Activated B cell treated with CpG ODN at 0.5 μM for 24 hours (primary cell): ENCODE data around the gene SMTN. TPM values are rescaled to one million over a fixed set of nuclear protein-coding genes. Genes with fewer than 3 reads are reported as not detected.

ENCODE experiments used
- ATAC-seq: fragments of 200-7000 bp; cut with Tn5 transposase; one replicate; pipeline ENCODE4 v1.10.0; 2021; ENCODE audit warnings: low read depth, mild to moderate bottlenecking, moderate library complexity
- CTCF ChIA-PET: fragments of 350-600 bp; sonication (Branson Sonifier 250); formaldehyde crosslinking; loops from one replicate; lab custom pipeline; 2021; ENCODE audit warnings: antibody characterized with exemption; lab: Charles Lee
- POLR2A ChIA-PET: fragments of 350-600 bp; sonication (Branson Sonifier 250); formaldehyde crosslinking; loops from one replicate; lab custom pipeline; 2021; ENCODE audit warnings: antibody characterized with exemption; lab: Charles Lee
- DNase-seq: peaks from one replicate; pipeline ENCODE4 v3.0.0; 2022
- H3K27ac Mint-ChIP-seq: one replicate; pipeline ENCODE4 v1.8.0; 2020; ENCODE audit warnings: mixed read lengths
- H3K27me3 Mint-ChIP-seq: one replicate; pipeline ENCODE4 v1.8.0; 2021; ENCODE audit warnings: mixed read lengths
- H3K36me3 Mint-ChIP-seq: one replicate; pipeline ENCODE4 v1.8.0; 2021; ENCODE audit warnings: low read depth, mixed read lengths
- H3K4me1 Mint-ChIP-seq: one replicate; pipeline ENCODE4 v1.8.0; 2021; ENCODE audit warnings: mixed read lengths
- H3K4me3 Mint-ChIP-seq: one replicate; pipeline ENCODE4 v1.8.0; 2020; ENCODE audit warnings: mild to moderate bottlenecking, mixed read lengths
- H3K9me3 Mint-ChIP-seq: one replicate; pipeline ENCODE4 v1.8.0; 2020; ENCODE audit warnings: mixed read lengths
- CTCF ChIP-seq: fragments of 200-600 bp; IDR thresholded peaks from one replicate; pipeline ENCODE4 v1.8.0; 2022; ENCODE audit warnings: antibody characterized with exemption, mild to moderate bottlenecking
- intact Hi-C: fragments of 100-400 bp; cut with micrococcal nuclease; formaldehyde crosslinking; loops from one replicate; pipeline ENCODE4 v1.15.1; 2024
- total RNA-seq: library from RNA; stranded (reverse); gene quantifications from 2 replicates; pipeline ENCODE4 v1.2.3, GENCODE V29; 2022

SMTN gene
- total RNA-seq, 1 donor from 2014 or later, result 3.1 TPM

GRCh38 chr22:31150615-31151014, 69.5 kb downstream of the SMTN start:
- Mint-ChIP-seq H3K4me3 (no peak overlapping the region), H3K27ac (no peak overlapping the region), H3K27me3 (peaks cover 2% of the 10 kb centered on the region), H3K4me1 (peaks cover 1% of the 10 kb centered on the region), H3K36me3 (no peaks in the 10 kb centered on the region), H3K9me3 (peaks cover 2% of the 10 kb centered on the region)
- ChIA-PET CTCF (no interaction called here), POLR2A (interaction anchor here (0.7 kb wide), 1 partner anchor 122 kb away, joined by 3 read pairs; no protein-coding TSS in a partner anchor)
- no peak for TF ChIP-seq CTCF
- intact Hi-C loops, result no loop called here
- ATAC-seq (no peak), DNase-seq (no peak)

DNA sequence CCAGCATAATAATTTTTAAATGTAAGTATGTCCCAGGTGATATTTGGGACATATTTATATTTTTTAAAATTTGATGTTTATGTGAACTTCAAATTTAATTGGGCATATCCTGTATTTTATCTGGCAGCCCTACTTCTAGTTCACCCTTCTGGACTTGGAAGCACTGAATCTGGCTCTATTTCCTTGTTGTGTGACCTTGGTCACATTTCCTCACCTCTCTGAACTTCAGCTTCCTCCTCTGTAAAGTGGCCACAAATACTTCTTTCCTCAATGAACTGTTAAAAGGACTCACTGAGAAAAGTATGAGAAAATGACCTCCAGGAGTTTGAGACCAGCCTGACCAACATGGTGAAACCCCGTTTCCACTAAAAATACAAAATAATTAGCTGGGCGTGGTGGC, 70.8 kb downstream of the SMTN start:
- peaks cover 2% of the 10 kb centered on the region for H3K27me3 Mint-ChIP-seq
- TF ChIP-seq CTCF, result no peak
- DNase-seq (no peak), ATAC-seq (no peak)
- H3K4me3 Mint-ChIP-seq, result no peak overlapping the region
- CTCF ChIA-PET, result no interaction called here
- intact Hi-C loops, result no loop called here
- H3K9me3 Mint-ChIP-seq, result no peaks in the 10 kb centered on the region
- POLR2A ChIA-PET, result no interaction called here
- H3K4me1 Mint-ChIP-seq, result peaks cover 1% of the 10 kb centered on the region
- H3K27ac Mint-ChIP-seq, result no peak overlapping the region
- H3K36me3 Mint-ChIP-seq, result no peaks in the 10 kb centered on the region

DNA sequence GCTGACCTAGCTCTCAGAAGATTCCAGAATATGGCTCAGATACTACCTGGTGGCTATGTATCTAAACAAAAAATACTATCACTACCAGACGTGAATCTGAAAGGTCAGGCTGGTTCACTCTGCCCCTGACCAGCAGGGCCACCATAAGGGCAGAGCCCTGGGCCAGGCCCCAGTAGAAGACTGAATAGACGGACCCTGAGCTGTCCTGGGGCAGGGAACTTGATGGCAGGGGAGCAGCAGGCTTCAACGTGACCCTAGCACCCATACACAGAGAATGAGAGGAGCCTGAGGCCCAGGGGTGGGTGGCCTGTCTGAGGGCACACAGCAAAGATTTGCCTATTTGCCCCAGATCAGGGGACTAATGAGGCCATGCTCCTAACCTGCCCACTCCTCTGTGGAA, 72.2 kb downstream of the SMTN start:
- Mint-ChIP-seq H3K27ac (no peak overlapping the region), H3K4me1 (peaks cover 1% of the 10 kb centered on the region)
- CTCF ChIA-PET, result no interaction called here

More for the DNA sequence above, 72.2 kb downstream of the SMTN start:
- Mint-ChIP-seq H3K36me3 (no peaks in the 10 kb centered on the region), H3K4me3 (no peak overlapping the region), H3K9me3 (no peaks in the 10 kb centered on the region), H3K27me3 (peaks cover 2% of the 10 kb centered on the region)
- DNase-seq (no peak), ATAC-seq (no peak)
- TF ChIP-seq CTCF, result no peak
- POLR2A ChIA-PET, result no interaction called here
- intact Hi-C loops, result no loop called here

Other genes with a start within 250 kb of the SMTN start
- 22.6 and 23.8 TPM in 2 replicates for gene MORC2, start 112.5 kb upstream of the SMTN start, total RNA-seq
- 70.4 and 83.0 TPM in 2 replicates for gene TUG1, start 112.1 kb upstream of the SMTN start, total RNA-seq
- 9.0 and 9.5 TPM in 2 replicates for gene SELENOM, start 26.2 kb downstream of the SMTN start, total RNA-seq
- gene INPP5J, start 41.6 kb downstream of the SMTN start, total RNA-seq, result 0.12 and 0.16 TPM in 2 replicates
- gene PLA2G3, start 59.2 kb downstream of the SMTN start, total RNA-seq, result not detected in 2 replicates
- 19.0 and 20.7 TPM in 2 replicates for gene RNF185, start 78.9 kb downstream of the SMTN start, total RNA-seq
- gene LIMK2, start 131.0 kb downstream of the SMTN start, total RNA-seq, result 15.3 and 17.7 TPM in 2 replicates
- gene PIK3IP1, start 211.2 kb downstream of the SMTN start, total RNA-seq, result 20.3 and 21.0 TPM in 2 replicates